HG03064 (cell line): ENCODE data around the gene UGT1A10.

Source experiments
- ATAC-seq: cut with Tn5 transposase; IDR thresholded peaks from one replicate; pipeline ENCODE4 v1.9.1; 2021; ENCODE audit warnings: low read depth; ENCODE audit not compliant: unreplicated experiment

The UGT1A10 gene

DNA sequence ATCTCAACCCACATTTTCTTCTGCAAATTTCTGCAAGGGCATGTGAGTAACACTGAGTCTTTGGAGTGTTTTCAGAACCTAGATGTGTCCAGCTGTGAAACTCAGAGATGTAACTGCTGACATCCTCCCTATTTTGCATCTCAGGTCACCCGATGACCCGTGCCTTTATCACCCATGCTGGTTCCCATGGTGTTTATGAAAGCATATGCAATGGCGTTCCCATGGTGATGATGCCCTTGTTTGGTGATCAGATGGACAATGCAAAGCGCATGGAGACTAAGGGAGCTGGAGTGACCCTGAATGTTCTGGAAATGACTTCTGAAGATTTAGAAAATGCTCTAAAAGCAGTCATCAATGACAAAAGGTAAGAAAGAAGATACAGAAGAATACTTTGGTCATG is 131.8 kb downstream of the UGT1A10 start:
- no peak for ATAC-seq

DNA sequence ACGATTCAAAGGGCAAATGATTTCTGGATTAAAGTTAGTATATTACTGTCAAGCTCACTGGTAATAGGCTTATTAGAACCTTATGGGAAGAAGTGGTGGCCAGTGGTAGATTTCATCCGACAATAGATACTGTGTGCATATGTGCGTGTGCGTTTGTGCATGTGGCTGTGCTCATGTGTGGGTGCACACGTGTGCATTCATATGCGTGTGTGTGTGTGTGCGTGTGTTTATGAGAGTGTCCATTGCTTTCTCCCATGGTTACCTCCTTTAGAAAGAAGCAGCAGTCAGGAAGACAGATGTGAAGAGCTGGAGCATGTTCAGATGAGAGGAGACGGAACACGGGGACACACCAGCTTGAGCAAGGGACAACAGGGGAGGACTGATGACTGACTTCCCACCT is 133.0 kb downstream of the UGT1A10 start:
- no peak for ATAC-seq

DNA sequence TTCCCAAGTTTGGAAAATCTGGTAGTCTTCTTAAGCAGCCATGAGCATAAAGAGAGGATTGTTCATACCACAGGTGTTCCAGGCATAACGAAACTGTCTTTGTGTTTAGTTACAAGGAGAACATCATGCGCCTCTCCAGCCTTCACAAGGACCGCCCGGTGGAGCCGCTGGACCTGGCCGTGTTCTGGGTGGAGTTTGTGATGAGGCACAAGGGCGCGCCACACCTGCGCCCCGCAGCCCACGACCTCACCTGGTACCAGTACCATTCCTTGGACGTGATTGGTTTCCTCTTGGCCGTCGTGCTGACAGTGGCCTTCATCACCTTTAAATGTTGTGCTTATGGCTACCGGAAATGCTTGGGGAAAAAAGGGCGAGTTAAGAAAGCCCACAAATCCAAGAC is 135.9 kb downstream of the UGT1A10 start:
- no peak for ATAC-seq

DNA sequence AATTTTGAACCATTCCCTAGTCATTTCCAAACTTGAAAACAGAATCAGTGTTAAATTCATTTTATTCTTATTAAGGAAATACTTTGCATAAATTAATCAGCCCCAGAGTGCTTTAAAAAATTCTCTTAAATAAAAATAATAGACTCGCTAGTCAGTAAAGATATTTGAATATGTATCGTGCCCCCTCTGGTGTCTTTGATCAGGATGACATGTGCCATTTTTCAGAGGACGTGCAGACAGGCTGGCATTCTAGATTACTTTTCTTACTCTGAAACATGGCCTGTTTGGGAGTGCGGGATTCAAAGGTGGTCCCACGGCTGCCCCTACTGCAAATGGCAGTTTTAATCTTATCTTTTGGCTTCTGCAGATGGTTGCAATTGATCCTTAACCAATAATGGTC is 136.3 kb downstream of the UGT1A10 start:
- no peak for ATAC-seq

DNA sequence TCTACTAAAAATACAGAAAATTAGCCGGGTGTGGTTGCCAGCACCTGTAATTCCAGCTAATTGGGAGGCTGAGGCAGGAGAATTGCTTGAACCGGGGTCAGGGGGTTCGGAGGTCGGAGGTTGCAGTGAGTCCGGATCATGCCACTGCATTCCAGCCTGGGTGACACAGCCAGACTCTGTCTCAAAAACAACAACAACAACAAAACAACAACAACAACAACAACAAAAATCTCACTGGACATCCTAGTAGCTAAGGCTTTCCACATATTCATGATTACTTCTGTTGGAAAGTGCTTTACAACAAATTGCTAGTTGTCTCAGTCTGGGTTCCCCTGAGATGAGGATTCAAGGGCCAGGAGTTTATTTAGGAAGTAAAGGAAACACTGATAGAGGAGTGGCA is 137.6 kb downstream of the UGT1A10 start:
- no peak for ATAC-seq

DNA sequence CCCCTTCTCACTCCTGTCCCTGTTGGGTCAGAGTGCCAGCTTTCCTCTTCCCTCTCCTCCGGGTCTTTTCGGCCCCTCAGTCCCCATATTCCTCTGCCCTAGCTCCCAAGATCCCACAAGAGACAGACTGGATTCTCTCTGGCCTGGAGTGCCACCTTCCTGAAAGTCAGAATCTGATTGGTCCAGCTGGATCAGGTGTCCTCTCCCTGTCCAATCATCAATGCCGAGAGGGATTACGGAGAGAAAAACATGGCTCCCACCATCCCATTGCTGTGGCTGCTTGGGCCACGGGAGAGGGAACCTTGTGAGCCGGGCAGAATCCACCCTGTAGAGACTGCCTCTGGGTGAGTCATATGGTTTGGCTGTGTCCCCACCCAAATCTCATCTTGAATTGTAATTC is 139.2 kb downstream of the UGT1A10 start:
- no peak for ATAC-seq

DNA sequence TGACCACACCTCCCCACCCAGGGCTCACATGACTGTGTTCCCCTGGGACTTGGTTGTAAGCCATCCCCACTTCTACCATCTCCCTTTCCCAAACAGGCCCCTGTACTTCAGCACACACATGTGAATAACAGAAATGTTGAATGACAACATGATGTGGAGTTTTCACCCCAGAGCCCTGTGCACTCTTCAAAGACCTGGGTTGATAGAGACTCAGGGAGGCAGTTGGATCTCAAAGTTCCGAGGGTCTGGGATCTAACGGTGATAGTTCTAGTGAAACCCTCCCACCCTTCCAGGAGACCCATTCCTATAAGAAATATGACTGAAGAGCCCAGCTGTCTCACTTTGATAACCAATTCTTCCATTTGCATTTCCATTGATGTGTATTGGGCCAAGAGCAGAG is 141.8 kb downstream of the UGT1A10 start, which contains the start of gene MROH2A:
MROH2A (plus strand) TSS at position 301 of the 400 bp plus-strand sequence. CDS start 1,029 bp downstream, outside the sequence.
- no peak for ATAC-seq

DNA sequence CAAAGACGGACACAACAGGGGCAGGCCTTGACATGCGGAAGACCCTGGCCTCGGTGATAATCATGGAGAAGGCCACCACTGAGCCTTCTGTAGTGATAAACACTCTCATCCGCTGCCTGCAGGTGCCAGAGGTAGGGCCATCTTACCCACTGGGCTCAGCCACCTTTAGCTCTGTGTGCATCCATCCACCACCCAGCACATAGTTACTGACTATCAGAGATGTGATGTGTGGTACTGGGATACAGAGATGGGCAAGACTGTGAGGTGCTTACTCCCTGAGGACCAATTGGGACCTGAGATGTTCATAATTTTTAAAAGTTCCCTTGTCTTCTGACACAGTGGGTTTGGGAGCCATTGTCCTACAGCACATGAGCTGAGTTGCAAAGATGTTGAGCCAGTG is 143.5 kb downstream of the UGT1A10 start:
- no peak for ATAC-seq

DNA sequence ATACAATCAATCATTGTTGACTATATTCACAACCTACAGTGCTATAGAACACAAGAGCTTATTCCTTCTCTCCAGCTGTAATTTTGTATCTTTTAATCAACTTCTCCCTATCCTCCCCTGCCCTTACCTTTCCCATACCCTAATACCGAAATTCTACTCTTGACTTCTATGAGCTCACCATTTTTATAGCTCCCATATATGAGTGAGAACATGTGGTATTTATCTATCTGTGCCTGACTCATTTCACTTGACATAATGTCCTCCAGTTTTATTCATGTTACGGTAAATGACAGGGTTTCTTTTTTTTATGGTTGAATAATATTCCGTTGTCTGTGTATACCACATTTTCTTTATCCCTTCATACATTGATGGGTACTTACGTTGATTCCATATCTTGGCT is 144.5 kb downstream of the UGT1A10 start:
- ATAC-seq, result no peak

DNA sequence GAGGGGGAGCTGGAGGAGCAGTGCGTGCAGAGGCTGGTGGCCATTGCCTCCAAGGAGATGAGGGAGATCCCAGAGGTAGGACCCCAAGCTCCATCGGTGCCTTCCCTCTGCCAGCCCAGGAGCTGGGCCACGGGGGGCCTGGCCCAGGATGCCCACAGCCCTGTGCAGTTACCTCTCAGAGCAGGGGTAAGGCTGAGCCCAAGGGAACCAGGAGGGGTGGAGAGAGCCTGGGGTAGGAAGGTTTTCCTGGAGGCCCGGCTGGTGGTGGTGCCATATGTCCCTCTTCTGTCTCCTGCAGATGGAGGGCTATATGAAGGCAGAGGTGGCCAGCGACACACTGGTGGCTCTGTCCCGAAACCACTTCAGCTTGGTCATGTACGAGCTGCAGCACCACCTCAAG is 153.3 kb downstream of the UGT1A10 start:
- ATAC-seq, result no peak

DNA sequence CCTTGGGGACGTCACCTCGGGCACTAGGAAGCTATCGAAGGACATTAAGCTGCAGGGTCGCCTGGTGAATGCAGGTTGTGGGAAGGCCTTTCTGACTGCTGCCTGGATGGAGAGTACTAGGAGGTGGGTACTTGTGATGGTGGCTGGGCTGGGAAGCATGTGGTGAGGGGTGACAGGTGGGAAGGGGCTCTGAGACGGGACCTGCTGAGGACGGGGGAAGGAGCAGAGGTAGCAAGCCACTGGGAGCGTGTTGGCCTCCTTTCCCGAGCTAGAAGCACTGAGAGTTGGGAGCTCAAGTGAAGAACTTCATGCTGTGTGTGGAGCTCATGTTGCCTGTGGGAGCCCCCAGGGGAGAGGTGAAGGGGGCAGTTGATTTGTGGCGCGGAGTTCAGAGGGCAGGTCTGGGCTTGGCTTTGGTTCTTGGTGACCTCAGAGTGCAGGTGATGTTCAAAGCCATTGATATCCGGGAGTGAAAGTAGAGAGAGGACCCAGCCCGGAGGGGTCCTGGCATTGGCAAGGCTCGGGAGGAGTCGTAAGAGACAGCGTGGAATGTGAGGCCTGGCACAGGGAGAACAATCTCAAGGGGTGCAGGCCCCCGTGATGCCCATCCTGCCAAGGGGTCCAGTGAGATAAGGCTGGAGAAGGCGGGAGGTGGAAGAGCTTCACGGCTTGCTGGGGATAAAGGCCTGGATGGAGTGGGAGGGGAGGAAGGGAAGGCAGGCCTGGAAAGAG is 155.1 kb downstream of the UGT1A10 start:
- no peak for ATAC-seq

DNA sequence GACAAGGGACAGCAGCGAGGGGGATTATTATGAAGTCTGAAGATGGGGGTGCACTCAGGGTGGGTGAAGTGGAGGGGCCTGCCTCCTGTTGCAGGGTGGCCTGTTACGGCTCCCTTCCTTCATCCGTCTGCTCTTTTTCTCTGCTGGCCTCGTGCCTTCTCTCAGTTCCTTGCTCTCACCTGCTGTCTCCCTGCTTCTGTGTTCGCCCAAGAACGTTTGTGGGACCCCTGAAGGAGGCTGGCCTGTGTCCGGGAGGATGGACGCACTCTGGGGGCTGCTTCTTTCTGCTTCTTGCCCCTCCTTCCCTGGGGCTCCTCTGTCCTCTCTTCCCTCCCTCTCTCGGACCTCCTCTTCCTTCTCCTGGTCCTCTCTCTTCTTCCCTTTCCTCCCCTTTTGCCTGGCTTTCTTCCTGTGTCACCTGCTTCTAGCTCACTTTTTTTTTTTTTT is 155.7 kb downstream of the UGT1A10 start:
- no peak for ATAC-seq

DNA sequence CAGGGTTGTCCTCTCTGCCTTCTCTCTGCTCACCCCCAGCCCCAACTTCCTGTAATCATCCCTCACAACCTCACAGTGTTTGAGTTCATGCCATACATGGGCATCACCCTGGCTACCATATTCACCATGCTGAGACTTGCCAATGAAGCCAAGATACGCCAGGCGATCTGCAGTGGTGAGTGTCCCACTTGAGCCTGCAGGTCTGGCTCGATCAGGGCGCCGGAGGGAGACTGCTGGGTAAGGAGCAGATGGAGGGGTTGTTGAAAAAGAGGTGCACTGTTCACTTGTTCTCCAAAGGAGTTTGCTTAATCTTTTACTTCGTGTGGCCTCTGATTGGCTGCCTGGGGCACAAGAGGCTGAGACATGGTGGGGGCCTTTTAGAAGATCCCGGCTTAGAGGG is 156.5 kb downstream of the UGT1A10 start:
- no peak for ATAC-seq

DNA sequence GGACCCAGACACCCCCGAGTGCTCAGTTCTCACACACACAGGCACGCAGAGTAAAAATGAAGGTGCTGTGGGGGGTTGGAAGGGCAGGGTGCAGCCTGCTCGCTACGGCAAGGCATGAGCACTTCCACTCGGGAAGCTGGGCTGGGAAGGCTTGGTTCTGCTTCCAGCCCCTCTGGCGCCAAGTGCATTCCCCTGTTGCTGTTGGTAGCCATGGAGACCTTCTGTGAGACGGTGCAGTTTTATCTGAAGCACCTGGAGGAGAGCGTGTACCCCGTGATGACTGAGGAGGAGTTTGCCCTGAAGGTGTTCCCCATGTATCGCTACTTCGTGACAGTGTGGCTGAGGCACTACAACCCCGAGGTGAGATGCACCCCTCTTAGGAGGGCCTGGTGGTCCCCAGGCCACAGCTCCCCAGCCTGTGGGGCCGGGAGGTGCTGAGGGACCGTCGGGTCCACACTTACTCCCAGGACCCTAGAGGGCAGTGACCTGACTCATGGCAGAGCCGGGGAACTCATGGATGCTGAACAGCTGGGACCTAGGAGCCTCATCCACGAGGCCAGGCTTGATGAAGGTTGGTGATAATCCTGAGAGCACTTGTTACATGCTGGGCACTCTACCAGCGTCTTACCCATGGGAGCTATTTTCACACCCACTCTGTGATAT is 157.3 kb downstream of the UGT1A10 start:
- ATAC-seq, result no peak

DNA sequence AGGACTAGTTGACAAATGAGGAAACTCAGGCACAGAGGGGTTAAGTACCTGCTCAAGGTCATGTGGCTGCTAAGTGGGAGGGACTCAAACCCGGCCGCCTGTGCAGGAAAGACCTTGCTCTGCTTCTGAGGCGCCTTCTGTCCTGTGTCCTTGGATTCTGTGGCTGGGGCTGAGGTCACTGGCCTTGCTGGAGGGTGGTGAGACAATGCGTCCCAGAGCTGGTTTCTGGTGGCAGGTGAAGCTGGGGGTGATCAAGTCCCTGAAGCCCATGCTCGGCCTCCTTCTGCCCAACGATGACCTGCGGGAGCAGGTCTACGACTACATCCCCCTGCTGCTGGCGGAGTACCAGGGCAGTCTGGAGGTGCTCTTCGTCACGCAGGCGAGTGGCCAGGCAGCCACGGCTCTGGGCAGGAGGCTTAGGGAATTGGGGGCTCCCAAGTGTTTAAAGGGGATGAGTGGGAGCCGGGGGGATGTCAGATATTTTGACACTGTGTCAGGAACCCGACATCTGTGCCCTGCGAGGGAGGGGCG is 157.9 kb downstream of the UGT1A10 start:
- ATAC-seq, result no peak

DNA sequence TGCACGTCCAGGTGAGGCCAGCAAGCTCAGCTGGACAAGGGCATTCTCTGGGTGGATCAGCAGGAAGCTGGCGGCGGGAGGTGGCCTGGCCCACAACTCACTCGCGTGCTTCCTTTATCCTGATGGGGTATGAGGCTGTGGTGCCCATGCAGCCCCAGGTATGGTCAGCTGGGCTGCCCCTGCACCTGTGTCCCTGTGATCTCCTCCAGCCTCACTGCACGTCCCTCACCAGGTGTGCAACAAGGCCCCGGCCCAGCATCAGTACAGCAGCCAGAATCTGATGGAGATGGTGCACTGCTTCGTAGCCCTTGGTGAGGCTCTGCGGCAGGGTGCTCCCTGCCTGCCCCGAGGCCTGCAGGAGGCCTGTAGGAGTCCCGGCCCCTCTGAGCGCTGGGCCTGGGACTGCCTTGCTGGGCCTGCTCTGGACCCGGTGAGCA is 159.5 kb downstream of the UGT1A10 start:
- no peak for ATAC-seq

DNA sequence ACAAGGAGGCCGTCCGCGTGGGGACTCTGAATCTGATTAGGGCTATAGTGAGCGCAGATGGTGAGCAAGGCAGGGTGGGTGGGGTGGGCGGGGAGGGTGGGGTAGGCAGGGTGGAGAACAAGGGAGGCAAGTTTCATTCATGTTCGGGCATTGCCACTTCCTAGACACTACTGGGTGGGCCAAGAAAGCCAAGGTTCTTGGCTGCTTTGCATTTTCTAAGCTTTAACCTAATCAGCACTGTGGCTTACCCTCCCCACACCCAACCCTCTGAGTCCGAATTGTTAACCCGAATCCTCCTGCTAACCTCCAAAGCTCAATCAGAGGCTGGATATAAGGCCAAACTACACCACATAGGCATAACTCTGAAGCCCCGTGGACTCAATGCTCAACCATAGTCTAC is 160.0 kb downstream of the UGT1A10 start:
- no peak for ATAC-seq

DNA sequence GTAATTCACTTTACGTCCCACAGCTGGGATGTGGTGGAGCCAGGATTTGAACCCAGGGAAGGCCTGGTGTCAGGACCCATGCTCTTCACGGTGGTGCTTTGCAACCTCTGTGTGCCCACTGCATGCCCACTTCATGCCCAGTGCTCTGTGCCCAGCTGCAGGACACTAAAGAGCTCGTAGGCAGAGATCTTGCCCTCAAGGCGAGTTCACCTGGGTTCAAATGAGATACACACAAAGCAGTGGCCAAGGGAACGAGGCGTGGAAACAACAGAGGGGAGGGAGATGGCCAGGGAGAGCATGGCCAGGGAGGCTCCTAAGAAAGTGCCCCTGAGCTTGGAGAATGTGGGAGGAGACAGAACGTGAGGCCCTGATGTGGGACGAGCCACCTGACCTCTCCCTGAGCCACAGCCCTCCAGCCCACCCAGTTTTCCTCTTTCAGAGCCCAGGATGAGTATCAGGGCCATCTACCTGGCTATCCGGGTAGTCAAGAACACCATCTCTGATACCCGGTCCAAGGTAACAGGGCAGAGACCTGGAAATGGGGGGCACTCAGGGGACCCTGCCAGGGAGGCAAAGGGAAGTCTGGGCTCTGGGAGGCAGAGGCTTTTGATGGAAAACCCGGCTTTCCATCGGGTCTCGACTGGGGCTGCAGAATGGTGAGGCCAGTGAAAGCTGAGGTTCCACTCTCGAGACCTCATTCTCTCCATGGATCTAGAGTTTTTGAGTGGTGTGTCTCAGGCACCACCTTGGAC is 162.3 kb downstream of the UGT1A10 start:
- no peak for ATAC-seq

DNA sequence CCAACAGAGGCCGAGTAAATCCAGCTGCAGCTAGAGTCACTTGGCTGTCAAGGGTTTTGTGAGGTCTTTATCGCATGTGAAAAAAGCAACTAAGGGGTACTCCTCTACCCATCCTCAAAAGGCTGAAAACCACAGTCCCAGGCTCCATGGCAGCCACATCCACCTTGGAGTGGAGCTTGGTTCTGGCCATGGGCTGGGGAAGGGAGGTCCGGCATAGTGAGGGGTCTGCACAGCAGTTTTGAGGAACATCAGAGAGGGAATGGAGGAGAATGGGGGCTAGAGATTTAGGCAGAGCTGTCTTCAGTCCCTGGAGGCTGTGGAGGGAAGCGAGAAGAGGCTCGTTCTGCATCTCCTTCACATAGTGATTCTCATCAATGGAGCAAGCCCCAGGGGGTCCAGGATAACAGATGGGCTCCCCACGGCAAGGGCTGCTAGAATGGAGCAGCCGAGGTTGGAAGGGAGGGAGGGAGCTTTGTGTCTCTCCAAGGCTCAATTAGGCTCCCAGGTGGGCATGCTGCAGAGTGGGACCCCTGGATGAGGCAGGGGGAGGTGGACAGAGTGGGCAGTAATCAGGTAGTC is 162.9 kb downstream of the UGT1A10 start:
- no peak for ATAC-seq

DNA sequence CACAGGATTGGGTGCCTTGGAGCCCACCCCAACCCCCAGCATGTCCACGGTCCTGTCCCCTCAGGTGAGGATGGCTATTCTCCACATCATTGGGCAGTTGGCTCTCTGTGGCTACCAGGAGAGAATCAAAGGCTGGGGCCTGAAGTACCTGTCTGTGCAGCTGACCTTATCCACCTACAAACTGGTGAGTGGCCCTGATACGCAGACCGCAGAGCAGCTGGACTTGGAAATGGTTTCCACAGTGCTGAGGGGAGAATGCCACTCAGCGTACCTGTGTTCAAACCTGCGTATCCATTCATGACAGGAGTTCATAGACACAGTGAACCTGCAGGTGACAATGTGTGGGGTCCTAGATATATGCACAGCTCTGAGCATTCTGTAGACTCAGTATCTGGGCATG is 163.5 kb downstream of the UGT1A10 start:
- ATAC-seq, result no peak

DNA sequence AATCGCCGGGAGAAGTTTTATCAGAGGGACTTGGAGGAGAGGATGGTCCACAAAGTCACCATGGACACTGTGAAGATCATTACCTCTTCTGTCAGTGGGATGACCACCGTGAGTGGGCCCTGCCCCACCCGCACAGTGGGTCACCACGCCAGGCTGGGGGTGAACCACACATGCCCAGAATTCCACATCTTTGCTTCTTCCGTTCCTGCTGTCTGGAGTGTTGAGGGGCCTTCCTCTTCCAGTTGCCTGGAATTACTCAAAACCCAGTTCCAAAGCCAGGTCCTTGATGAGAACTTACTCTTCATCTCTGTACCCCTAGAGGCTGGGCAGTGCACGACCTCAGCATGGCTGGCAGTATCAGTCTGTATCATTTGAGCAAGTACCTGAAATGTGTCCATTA is 164.0 kb downstream of the UGT1A10 start:
- ATAC-seq, result no peak
